GM23248 (cell line): Measurements from ENCODE around the gene ATRN.

Experiments used
- EZH2 ChIP-seq: fragments of 200-600 bp; sonication (generic); IDR thresholded peaks from 2 replicates; pipeline ENCODE4 v1.6.1; 2018; ENCODE audit warnings: antibody characterized with exemption, mild to moderate bottlenecking; ENCODE audit not compliant: insufficient read depth, poor library complexity, severe bottlenecking
- EZH2phosphoT487 ChIP-seq: fragments of 200-600 bp; sonication (generic); IDR thresholded peaks from 2 replicates; pipeline ENCODE4 v1.6.1; 2018; ENCODE audit warnings: antibody characterized with exemption, moderate library complexity, mild to moderate bottlenecking, low read depth; ENCODE audit not compliant: insufficient read depth

DNA sequence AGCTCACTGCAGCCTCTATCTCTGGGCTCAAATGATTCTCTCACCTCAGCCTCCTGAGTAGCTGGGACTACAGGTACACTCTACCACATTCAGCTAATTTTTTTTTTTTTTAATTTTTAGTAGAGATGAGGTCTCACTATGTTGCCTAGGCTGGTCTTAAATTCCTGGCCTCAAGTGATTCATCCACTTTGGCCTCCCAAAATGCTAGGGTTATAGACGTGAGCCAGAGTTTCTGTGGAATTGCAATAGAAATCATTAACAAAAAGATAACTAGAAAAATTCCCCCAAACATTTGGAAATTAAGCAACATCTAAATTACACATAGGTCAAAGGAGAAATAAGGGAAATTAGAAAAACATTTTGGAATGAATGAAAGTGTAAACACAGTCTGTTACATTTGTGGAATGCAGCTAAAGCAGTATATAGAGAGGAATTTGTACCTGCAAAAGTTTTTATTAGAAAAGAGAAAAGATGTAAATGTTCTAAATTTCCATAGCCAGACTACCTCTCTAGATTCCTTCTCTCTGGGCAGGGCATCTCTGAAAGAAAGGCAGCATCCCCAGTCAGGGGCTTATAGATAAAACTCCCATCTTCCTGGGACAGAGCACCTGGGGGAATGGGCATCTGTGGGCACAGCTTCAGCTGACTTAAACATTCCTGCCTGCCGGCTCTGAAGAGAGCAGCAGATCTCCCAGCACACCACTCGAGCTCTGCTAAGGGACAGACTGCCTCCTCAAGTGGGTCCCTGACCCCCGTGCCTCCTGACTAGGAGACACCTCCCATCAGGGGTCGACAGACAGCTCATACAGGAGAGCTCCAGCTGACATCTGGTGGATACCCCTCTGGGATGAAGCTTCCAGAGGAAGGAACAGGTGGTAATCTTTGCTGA, 51.3 kb downstream of the ATRN start:
- TF ChIP-seq EZH2phosphoT487 (no peak), EZH2 (no peak)
